ENCODE measurements around the gene IQCM. TPM values are rescaled to one million over a fixed set of nuclear protein-coding genes. Genes with fewer than 3 reads are reported as not detected.

Gene IQCM
- total RNA-seq, 1 donor from 2014 or later = not detected

DNA sequence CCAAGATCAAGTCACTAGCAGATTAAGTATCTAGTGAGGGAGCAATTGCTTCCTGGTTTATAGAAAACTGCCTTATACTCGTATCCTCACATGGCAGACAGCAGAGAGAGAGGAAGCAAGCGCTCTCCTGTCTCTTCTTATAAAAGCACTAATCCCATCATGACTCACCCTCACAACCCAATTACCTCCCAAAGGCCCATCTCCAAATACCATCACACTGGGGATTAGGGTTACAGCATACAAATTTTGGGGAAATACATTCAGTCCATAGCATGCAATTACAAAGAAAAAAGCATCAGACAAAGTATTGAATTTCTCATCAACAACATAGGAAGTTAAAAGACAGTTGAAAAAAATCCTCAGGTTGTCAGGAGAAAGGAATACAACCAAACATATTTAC, 292.6 kb downstream of the IQCM start:
- H3K4me1 Mint-ChIP-seq = peaks cover 5% of the 10 kb centered on the region
- H3K36me3 Mint-ChIP-seq (ENCODE audit: low read depth) = no peaks in the 10 kb centered on the region
- H3K9me3 Mint-ChIP-seq = no peaks in the 10 kb centered on the region
- no peak overlapping the region for H3K4me3 Mint-ChIP-seq
- no peak for DNase-seq (ENCODE audit: low read depth, low spot score)
- no peaks in the 10 kb centered on the region for H3K27me3 Mint-ChIP-seq (ENCODE audit: low read depth)
- no peak for TF ChIP-seq CTCF (conservative IDR thresholded peaks at IDR 0.05)
- no peak overlapping the region for H3K27ac Mint-ChIP-seq (ENCODE audit: unreplicated experiment)

- Mint-ChIP-seq H3K9me3 (peaks cover 5% of the 10 kb centered on the region), H3K4me3 (no peak overlapping the region), H3K27ac (ENCODE audit: unreplicated experiment) (no peak overlapping the region), H3K36me3 (ENCODE audit: low read depth) (peaks cover 2% of the 10 kb centered on the region), H3K4me1 (peaks cover 5% of the 10 kb centered on the region), H3K27me3 (ENCODE audit: low read depth) (no peaks in the 10 kb centered on the region)
- DNase-seq (ENCODE audit: low read depth, low spot score) = no peak
- TF ChIP-seq CTCF (conservative IDR thresholded peaks at IDR 0.05) = no peak
These were observed 293.8 kb downstream of the IQCM start for GRCh38 chr4:149521611-149522425.

DNA sequence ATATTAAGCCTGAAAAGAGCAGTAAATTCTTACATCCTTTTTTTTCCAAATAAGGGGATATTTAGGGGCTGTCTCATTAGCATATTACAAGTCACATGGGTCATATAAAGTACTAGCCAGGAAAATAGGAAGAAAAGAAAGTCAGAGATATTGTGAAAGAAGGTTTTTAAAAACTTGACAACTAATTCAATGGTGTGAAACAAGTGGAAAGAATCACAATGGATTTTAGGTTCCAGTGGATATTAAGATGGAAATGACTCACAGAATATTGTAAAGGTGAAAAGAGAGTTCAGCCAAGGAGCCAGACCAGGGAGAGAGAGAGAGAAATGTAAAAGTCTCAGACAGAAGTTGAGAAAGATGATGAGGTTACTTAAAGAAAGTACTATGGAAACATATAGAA, 297.2 kb downstream of the IQCM start:
- no peaks in the 10 kb centered on the region for H3K27me3 Mint-ChIP-seq (ENCODE audit: low read depth)

GRCh38 chr4:149513081-149513480, 302.6 kb downstream of the IQCM start:
- no peak for TF ChIP-seq CTCF (conservative IDR thresholded peaks at IDR 0.05)
- no peak for DNase-seq (ENCODE audit: low read depth, low spot score)
- H3K36me3 Mint-ChIP-seq (ENCODE audit: low read depth) = peaks cover 5% of the 10 kb centered on the region
- no peak overlapping the region for H3K27ac Mint-ChIP-seq (ENCODE audit: unreplicated experiment)
- no peak overlapping the region for H3K4me3 Mint-ChIP-seq
- H3K4me1 Mint-ChIP-seq = no peaks in the 10 kb centered on the region
- no peaks in the 10 kb centered on the region for H3K27me3 Mint-ChIP-seq (ENCODE audit: low read depth)
- H3K9me3 Mint-ChIP-seq = peaks cover 14% of the 10 kb centered on the region

More for the DNA sequence above, 297.2 kb downstream of the IQCM start:
- H3K27ac Mint-ChIP-seq (ENCODE audit: unreplicated experiment) = no peak overlapping the region
- H3K4me3 Mint-ChIP-seq = no peak overlapping the region
- H3K36me3 Mint-ChIP-seq (ENCODE audit: low read depth) = peaks cover 2% of the 10 kb centered on the region
- DNase-seq (ENCODE audit: low read depth, low spot score) = no peak
- peaks cover 5% of the 10 kb centered on the region for H3K4me1 Mint-ChIP-seq
- peaks cover 8% of the 10 kb centered on the region for H3K9me3 Mint-ChIP-seq
- TF ChIP-seq CTCF (conservative IDR thresholded peaks at IDR 0.05) = no peak

- peaks cover 5% of the 10 kb centered on the region for H3K36me3 Mint-ChIP-seq (ENCODE audit: low read depth)
- peaks cover 15% of the 10 kb centered on the region for H3K9me3 Mint-ChIP-seq
- no peaks in the 10 kb centered on the region for H3K27me3 Mint-ChIP-seq (ENCODE audit: low read depth)
- H3K4me1 Mint-ChIP-seq = no peaks in the 10 kb centered on the region
- H3K4me3 Mint-ChIP-seq = no peak overlapping the region
- no peak for TF ChIP-seq CTCF (conservative IDR thresholded peaks at IDR 0.05)
- no peak for DNase-seq (ENCODE audit: low read depth, low spot score)
- no peak overlapping the region for H3K27ac Mint-ChIP-seq (ENCODE audit: unreplicated experiment)
These were observed 303.1 kb downstream of the IQCM start for GRCh38 chr4:149512501-149512900.
